DMS153 (cell line): ENCODE results near the gene NOP9.

ENCODE experiments used
- DNase-seq: peaks from one replicate; lab custom pipeline; 2025; lab: John Stamatoyannopoulos, UW

NOP9 gene

GRCh38 chr14:24283796-24284460, 15.7 kb upstream of the NOP9 start:
- no peak for DNase-seq

- no peak for DNase-seq
Observed at GRCh38 chr14:24284501-24285035, 15.1 kb upstream of the NOP9 start.

- DNase-seq = no peak
Observed at GRCh38 chr14:24285351-24285750, 14.3 kb upstream of the NOP9 start.

GRCh38 chr14:24286996-24287395, 12.7 kb upstream of the NOP9 start:
- DNase-seq = no peak

GRCh38 chr14:24289649-24290280, 9.9 kb upstream of the NOP9 start:
- no peak for DNase-seq

- no peak for DNase-seq
Observed at GRCh38 chr14:24290746-24291145, 8.9 kb upstream of the NOP9 start.

- DNase-seq = no peak
Observed at GRCh38 chr14:24291446-24292117, 8.1 kb upstream of the NOP9 start.

- DNase-seq = no peak
Observed at GRCh38 chr14:24292118-24292807, 7.4 kb upstream of the NOP9 start.

GRCh38 chr14:24293525-24293924, 6.1 kb upstream of the NOP9 start:
- DNase-seq = no peak

GRCh38 chr14:24296341-24297157, 3.1 kb upstream of the NOP9 start:
- DNase-seq = peak; percentile 28

GRCh38 chr14:24297190-24297964, 2.3 kb upstream of the NOP9 start:
- DNase-seq = no peak

GRCh38 chr14:24298892-24299254, 777 bp upstream of the NOP9 start:
- no peak for DNase-seq

- DNase-seq = no peak
Observed at GRCh38 chr14:24300326-24300980, 803 bp downstream of the NOP9 start.

GRCh38 chr14:24304019-24304387, 4.4 kb downstream of the NOP9 start:
- DNase-seq = no peak

GRCh38 chr14:24307156-24307574, 7.5 kb downstream of the NOP9 start:
- DNase-seq = no peak

- no peak for DNase-seq
Observed at GRCh38 chr14:24307575-24308341, 8.1 kb downstream of the NOP9 start, which contains the start of gene CIDEB. Gene CIDEB (minus strand): TSS chr14:24307977. CDS start chr14:24307858, 119 bp downstream.

GRCh38 chr14:24308342-24309124, 8.9 kb downstream of the NOP9 start:
- DNase-seq = no peak

GRCh38 chr14:24309538-24310264, 10.1 kb downstream of the NOP9 start, which contains the start of gene LTB4R2:
Gene LTB4R2 (plus strand): TSS chr14:24310140. CDS start chr14:24310665, 525 bp downstream.
- no peak for DNase-seq
